D721Med (cell line): ENCODE measurements around the gene EBF4.

Experiments
- DNase-seq: peaks from one replicate; pipeline ENCODE4 v3.0.0; 2011; ENCODE audit warnings: low spot score; ENCODE audit not compliant: insufficient read length
- FAIRE-seq: peaks from 2 replicates; lab custom pipeline; 2011; peaks lifted over from hg19 to GRCh38; lab: Jason Lieb, UNC
- CTCF ChIP-seq: IDR thresholded peaks from 2 replicates; pipeline ENCODE4 v1.5.1; 2012; ENCODE audit warnings: mild to moderate bottlenecking, control low read depth; ENCODE audit not compliant: insufficient read depth; ENCODE audit errors: missing control alignments

The EBF4 gene

DNA sequence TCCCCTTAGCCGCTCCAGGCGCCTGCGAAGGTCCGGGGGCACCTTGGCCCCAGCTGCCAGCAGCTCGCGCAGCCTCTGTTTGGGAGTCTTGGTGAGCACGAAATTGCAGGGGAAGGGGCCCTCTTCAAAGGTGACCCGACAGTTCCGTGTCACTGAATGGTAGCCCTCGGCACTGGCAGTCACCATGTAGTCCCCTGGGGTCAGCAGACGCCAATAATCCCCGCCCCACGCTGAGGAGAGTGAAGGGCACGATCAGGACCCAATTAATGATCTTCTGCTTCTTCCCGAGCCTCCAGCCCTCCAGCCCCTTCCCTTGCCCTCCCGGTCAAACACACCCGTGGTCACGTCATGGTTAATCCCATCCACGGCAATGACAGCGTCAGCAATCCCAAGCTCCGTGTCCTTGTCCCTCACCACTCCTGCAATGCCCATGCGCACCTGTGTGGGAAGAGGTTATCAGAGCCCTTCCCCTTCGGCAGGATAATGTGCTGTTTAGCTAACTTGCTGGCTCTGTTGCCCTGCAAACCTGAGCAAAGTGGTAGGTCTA, 101.7 kb downstream of the EBF4 start:
- FAIRE-seq (no peak), DNase-seq (no peak)
- TF ChIP-seq CTCF, result no peak

DNA sequence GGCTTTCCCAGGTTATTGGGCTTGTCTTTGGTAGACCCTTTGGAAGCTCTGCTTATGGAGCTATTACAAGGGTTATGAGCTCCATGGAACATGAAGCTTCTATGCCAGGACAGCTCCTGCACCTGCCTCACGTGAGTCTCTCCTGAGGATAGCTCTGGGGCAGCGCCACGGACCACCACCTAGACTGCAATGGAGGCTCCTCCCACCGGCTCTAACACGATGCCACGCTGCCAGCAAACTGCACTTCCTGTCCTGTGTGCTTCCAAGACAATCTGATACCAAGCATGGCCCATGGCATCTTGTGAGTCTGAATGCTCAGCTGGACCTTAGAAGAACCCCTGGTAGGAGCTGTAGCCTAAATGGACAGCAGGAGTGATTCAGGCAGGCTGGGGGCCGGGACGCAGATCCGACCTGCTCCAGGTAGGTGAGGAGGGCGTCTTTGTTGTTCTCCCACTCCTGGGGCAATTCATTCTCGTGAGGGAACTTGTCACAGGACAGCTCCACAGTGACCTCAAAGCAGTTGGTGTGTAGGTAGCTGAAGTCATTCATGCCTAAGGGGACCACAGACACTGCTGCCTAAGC, 102.4 kb downstream of the EBF4 start:
- FAIRE-seq, result no peak
- no peak for TF ChIP-seq CTCF
- no peak for DNase-seq

GRCh38 chr20:2795451-2795850, 102.9 kb downstream of the EBF4 start:
- FAIRE-seq (no peak), DNase-seq (no peak)
- no peak for TF ChIP-seq CTCF

- FAIRE-seq (no peak), DNase-seq (no peak)
- TF ChIP-seq CTCF, result no peak
Observed at GRCh38 chr20:2796011-2796660, 103.6 kb downstream of the EBF4 start.

GRCh38 chr20:2797136-2797983, 104.8 kb downstream of the EBF4 start:
- DNase-seq (no peak), FAIRE-seq (no peak)
- TF ChIP-seq CTCF, result no peak

GRCh38 chr20:2798095-2798805, 105.7 kb downstream of the EBF4 start:
- FAIRE-seq (no peak), DNase-seq (no peak)
- TF ChIP-seq CTCF, result no peak
